ENCODE data around the gene OR52E6.

The OR52E6 gene

GRCh38 chr11:5796541-5796940, 45.2 kb downstream of the OR52E6 start:
- no peak for DNase-seq (ENCODE audit: low spot score)

- no peak for DNase-seq (ENCODE audit: low spot score)
These were observed 50.5 kb downstream of the OR52E6 start, which contains the start of gene OR52N1 for GRCh38 chr11:5791165-5791564. Gene OR52N1 (minus strand): TSS chr11:5791265. CDS start chr11:5788816, 2,449 bp downstream.

Measured in RKO (cell line).